ENCODE data around the gene PIK3C2G. TPM values are rescaled to one million over a fixed set of nuclear protein-coding genes. Genes with fewer than 3 reads are reported as not detected.

Gene PIK3C2G
- total RNA-seq, 1 experiment from 2014 or later = not detected

- no peak for DNase-seq (ENCODE audit: low read depth)
These were observed 290.4 kb downstream of the PIK3C2G start for GRCh38 chr12:18551701-18552100.

GRCh38 chr12:18552829-18553228, 291.5 kb downstream of the PIK3C2G start:
- no peak for DNase-seq (ENCODE audit: low read depth)

- no peak for DNase-seq (ENCODE audit: low read depth)
These were observed 294.8 kb downstream of the PIK3C2G start for GRCh38 chr12:18556161-18556560.

GRCh38 chr12:18559242-18559641, 297.9 kb downstream of the PIK3C2G start:
- no peak for DNase-seq (ENCODE audit: low read depth)

GRCh38 chr12:18562531-18562930, 301.2 kb downstream of the PIK3C2G start:
- DNase-seq (ENCODE audit: low read depth) = no peak

- DNase-seq (ENCODE audit: low read depth) = no peak
These were observed 303.0 kb downstream of the PIK3C2G start for GRCh38 chr12:18564306-18564705.

GRCh38 chr12:18567787-18568186, 306.5 kb downstream of the PIK3C2G start:
- DNase-seq (ENCODE audit: low read depth) = no peak

GRCh38 chr12:18570543-18570942, 309.2 kb downstream of the PIK3C2G start:
- no peak for DNase-seq (ENCODE audit: low read depth)

GRCh38 chr12:18576104-18576626, 314.8 kb downstream of the PIK3C2G start:
- DNase-seq (ENCODE audit: low read depth) = no peak

GRCh38 chr12:18576648-18577047, 315.3 kb downstream of the PIK3C2G start:
- DNase-seq (ENCODE audit: low read depth) = no peak

- DNase-seq (ENCODE audit: low read depth) = peak; percentile 7
These were observed 316.9 kb downstream of the PIK3C2G start for GRCh38 chr12:18578191-18578590.

- DNase-seq (ENCODE audit: low read depth) = no peak
These were observed 319.0 kb downstream of the PIK3C2G start for GRCh38 chr12:18580291-18580690.

- no peak for DNase-seq (ENCODE audit: low read depth)
These were observed 319.4 kb downstream of the PIK3C2G start for GRCh38 chr12:18580706-18581105.

- DNase-seq (ENCODE audit: low read depth) = no peak
These were observed 320.1 kb downstream of the PIK3C2G start for GRCh38 chr12:18581232-18581962.

GRCh38 chr12:18583655-18584054, 322.3 kb downstream of the PIK3C2G start:
- DNase-seq (ENCODE audit: low read depth) = no peak

GRCh38 chr12:18586581-18586980, 325.3 kb downstream of the PIK3C2G start:
- no peak for DNase-seq (ENCODE audit: low read depth)

GRCh38 chr12:18589316-18589715, 328.0 kb downstream of the PIK3C2G start:
- no peak for DNase-seq (ENCODE audit: low read depth)

- DNase-seq (ENCODE audit: low read depth) = no peak
These were observed 330.2 kb downstream of the PIK3C2G start for GRCh38 chr12:18591473-18591872.

GRCh38 chr12:18595412-18595811, 334.1 kb downstream of the PIK3C2G start:
- DNase-seq (ENCODE audit: low read depth) = no peak

- no peak for DNase-seq (ENCODE audit: low read depth)
These were observed 340.6 kb downstream of the PIK3C2G start for GRCh38 chr12:18601962-18602361.

- no peak for DNase-seq (ENCODE audit: low read depth)
These were observed 351.7 kb downstream of the PIK3C2G start for GRCh38 chr12:18612971-18613370.

GRCh38 chr12:18620986-18621385, 359.7 kb downstream of the PIK3C2G start:
- no peak for DNase-seq (ENCODE audit: low read depth)

- DNase-seq (ENCODE audit: low read depth) = no peak
These were observed 368.1 kb downstream of the PIK3C2G start for GRCh38 chr12:18629445-18629844.
